NT2/D1 (cell line): Measurements from ENCODE around the gene TMEM51.

Experiments
- SUZ12 ChIP-seq: IDR thresholded peaks from 2 replicates; pipeline ENCODE4 v1.6.1; 2011; ENCODE audit not compliant: insufficient read length, insufficient read depth; ENCODE audit errors: extremely low read depth
- ZNF274 ChIP-seq: IDR thresholded peaks from 2 replicates; pipeline ENCODE4 v1.6.1; 2011; ENCODE audit warnings: mild to moderate bottlenecking, low read depth, low read length

DNA sequence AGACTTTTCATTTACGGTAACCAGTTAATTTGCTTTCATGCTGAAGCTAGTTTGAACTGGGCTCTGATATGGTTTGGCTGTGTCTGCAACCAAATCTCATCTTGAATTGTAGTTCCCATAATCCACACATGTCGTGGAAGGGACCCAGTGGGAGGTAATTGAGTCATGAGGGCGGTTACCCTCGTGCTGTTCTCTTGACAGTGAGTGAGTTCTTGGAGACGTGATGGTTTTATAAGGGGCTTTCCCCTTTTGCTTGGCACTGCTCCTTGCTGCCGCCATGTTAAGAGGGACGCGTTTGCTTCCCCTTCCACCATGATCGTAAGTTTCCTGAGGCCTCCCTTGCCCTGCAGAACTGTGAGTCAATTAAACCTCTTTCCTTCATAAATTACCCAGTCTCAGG lies 83.2 kb downstream of the TMEM51 start:
- no peak for TF ChIP-seq SUZ12
- TF ChIP-seq ZNF274, result no peak
